H1 (cell line): ENCODE measurements around the gene CACNA2D1. TPM values are rescaled to one million over a fixed set of nuclear protein-coding genes. Genes with fewer than 3 reads are reported as not detected.
"Not testable (repeated sequence)": the region's sequence is repeated elsewhere in the genome, so short reads cannot be mapped to it uniquely, and the experiment has no call there.

Source experiments
- CTCF ChIA-PET: fragments of 300-600 bp; sonication (Branson Sonifier 250); formaldehyde crosslinking; loops from one replicate; lab custom pipeline; 2021; ENCODE audit not compliant: partially characterized antibody; lab: Charles Lee
- POLR2A ChIA-PET: fragments of 300-600 bp; sonication (Branson Sonifier 250); formaldehyde crosslinking; loops from one replicate; lab custom pipeline; 2021; ENCODE audit warnings: inconsistent platforms; ENCODE audit not compliant: partially characterized antibody; lab: Charles Lee
- DNase-seq, 2 experiments: peaks; one replicate each; pipeline versions ENCODE4 v3.0.0 to v3.0.0-alpha.2; 2010 to 2022; ENCODE audit warnings: low spot score in 2 of 2, low read depth in 1 of 2, mixed read lengths in 1 of 2
- FAIRE-seq: peaks from 2 replicates; lab custom pipeline; 2011; peaks lifted over from hg19 to GRCh38; lab: Jason Lieb, UNC
- H2AFZ ChIP-seq: 2 replicates; pipeline ENCODE4 v1.8.1; 2012; ENCODE audit warnings: low read length, inconsistent platforms
- H2AK5ac ChIP-seq: 2 replicates; pipeline ENCODE4 v1.6.1; 2013; ENCODE audit warnings: low read depth, low read length
- H2BK120ac ChIP-seq: replicated peaks from 2 replicates; pipeline ENCODE3; 2013; ENCODE audit warnings: low read depth, low read length, inconsistent platforms
- H2BK12ac ChIP-seq: 2 replicates; pipeline ENCODE4 v1.6.1; 2013; ENCODE audit warnings: low read depth, low read length
- H2BK15ac ChIP-seq: 2 replicates; pipeline ENCODE4 v1.6.1; 2013; ENCODE audit warnings: low read length
- H2BK20ac ChIP-seq: 2 replicates; pipeline ENCODE4 v1.6.1; 2013; ENCODE audit warnings: low read length
- H2BK5ac ChIP-seq: 2 replicates; pipeline ENCODE4 v1.6.1; 2013; ENCODE audit warnings: low read depth, low read length
- H3K14ac ChIP-seq: 2 replicates; pipeline ENCODE4 v1.6.1; 2013; ENCODE audit warnings: inconsistent platforms; ENCODE audit not compliant: insufficient read length
- H3K18ac ChIP-seq: 2 replicates; pipeline ENCODE4 v1.6.1; 2013; ENCODE audit warnings: low read length; ENCODE audit errors: extremely low read depth
- H3K23ac ChIP-seq: 2 replicates; pipeline ENCODE4 v1.6.1; 2013; ENCODE audit warnings: inconsistent platforms; ENCODE audit not compliant: insufficient read length
- H3K23me2 ChIP-seq: 2 replicates; pipeline ENCODE4 v1.6.1; 2013; ENCODE audit warnings: low read depth, low read length
- H3K27ac ChIP-seq: 2 replicates; pipeline ENCODE4 v1.6.1; 2011; ENCODE audit warnings: low read depth, low read length, inconsistent platforms
- H3K27me3 ChIP-seq, 4 experiments: replicated peaks in 1 of 4; 1 replicate in 1 of 4; 2 replicates in 3 of 4; pipeline versions ENCODE4 v1.6.1 to v1.8.1; 2011 to 2013; ENCODE audit warnings: low read length in 3 of 4, mild to moderate bottlenecking in 3 of 4, inconsistent platforms in 2 of 4, mixed read lengths in 2 of 4, moderate library complexity in 1 of 4; ENCODE audit not compliant: control insufficient read depth in 3 of 4, insufficient read depth in 3 of 4; ENCODE audit errors: extremely low read depth in 1 of 4
- H3K36me3 ChIP-seq, 4 experiments: 2 replicates each; pipeline versions ENCODE4 v1.6.1 to v1.8.1; 2011 to 2013; ENCODE audit warnings: mild to moderate bottlenecking in 4 of 4, low read length in 3 of 4, moderate library complexity in 2 of 4, control low read depth in 1 of 4, inconsistent platforms in 1 of 4; ENCODE audit not compliant: insufficient read depth in 4 of 4, control insufficient read depth in 2 of 4
- H3K4ac ChIP-seq: replicated peaks from 2 replicates; pipeline ENCODE3; 2013; ENCODE audit warnings: low read length, low read depth, mixed read lengths, inconsistent platforms; ENCODE audit not compliant: insufficient read length
- H3K4me1 ChIP-seq, 4 experiments: replicated peaks in 1 of 4; 1 replicate in 1 of 4; 2 replicates in 3 of 4; pipeline versions ENCODE4 v1.6.1 to v1.8.1; 2011 to 2013; ENCODE audit warnings: low read length in 3 of 4, inconsistent platforms in 2 of 4, mixed read lengths in 1 of 4; ENCODE audit not compliant: insufficient read depth in 4 of 4, control insufficient read depth in 3 of 4
- H3K4me2 ChIP-seq, 2 experiments: 2 replicates each; pipeline versions ENCODE4 v1.6.1 to v1.8.1; 2011 to 2013; ENCODE audit warnings: low read depth in 2 of 2, low read length in 2 of 2, control low read depth in 1 of 2, inconsistent platforms in 1 of 2, mild to moderate bottlenecking in 1 of 2; ENCODE audit not compliant: insufficient read depth in 1 of 2
- H3K4me3 ChIP-seq, 4 experiments: fragments of 200-600, 300-600 bp in 1 of 4; sonication (generic), shearing (Covaris generic), sonication (Bioruptor Twin) in 1 of 4; 2 replicates each; pipeline versions ENCODE4 v1.5.1 to v1.8.1; 2011 to 2016; ENCODE audit warnings: low read length in 4 of 4, low read depth in 3 of 4, control low read depth in 2 of 4, inconsistent platforms in 2 of 4, mild to moderate bottlenecking in 2 of 4, mixed read lengths in 1 of 4, moderate library complexity in 1 of 4; ENCODE audit not compliant: insufficient read depth in 2 of 4; ENCODE audit errors: extremely low read depth in 1 of 4
- H3K56ac ChIP-seq: replicated peaks from 2 replicates; pipeline ENCODE3; 2013; ENCODE audit warnings: low read depth, mild to moderate bottlenecking, mixed read lengths, low read length, inconsistent platforms; ENCODE audit not compliant: insufficient read length
- H3K79me1 ChIP-seq: 2 replicates; pipeline ENCODE4 v1.6.1; 2013; ENCODE audit warnings: low read depth, low read length, control low read depth
- H3K79me2 ChIP-seq, 2 experiments: 2 replicates each; pipeline versions ENCODE4 v1.6.1 to v1.8.1; 2012 to 2013; ENCODE audit warnings: low read length in 2 of 2, mild to moderate bottlenecking in 2 of 2, inconsistent platforms in 1 of 2; ENCODE audit not compliant: insufficient read depth in 2 of 2, control insufficient read depth in 1 of 2
- H3K9ac ChIP-seq, 4 experiments: replicated peaks in 1 of 4; 1 replicate in 1 of 4; 2 replicates in 3 of 4; pipeline versions ENCODE4 v1.6.1 to v1.8.1; 2011 to 2013; ENCODE audit warnings: low read depth in 3 of 4, low read length in 3 of 4, control low read depth in 2 of 4, mild to moderate bottlenecking in 2 of 4, moderate library complexity in 2 of 4, inconsistent platforms in 1 of 4; ENCODE audit errors: extremely low read depth in 1 of 4
- H3K9me3 ChIP-seq, 2 experiments: 2 replicates each; pipeline versions ENCODE4 v1.6.1 to v1.8.1; 2012 to 2013; ENCODE audit warnings: mild to moderate bottlenecking in 2 of 2, moderate library complexity in 2 of 2, control low read depth in 1 of 2, inconsistent platforms in 1 of 2, low read depth in 1 of 2, low read length in 1 of 2, mixed read lengths in 1 of 2; ENCODE audit not compliant: insufficient read depth in 2 of 2
- H4K20me1 ChIP-seq, 2 experiments: replicated peaks in 1 of 2; 2 replicates each; pipeline versions ENCODE3 to v1.8.1; 2011 to 2013; ENCODE audit warnings: inconsistent platforms in 2 of 2, low read length in 2 of 2, mild to moderate bottlenecking in 1 of 2; ENCODE audit not compliant: insufficient read depth in 2 of 2, control insufficient read depth in 1 of 2
- H4K5ac ChIP-seq: 2 replicates; pipeline ENCODE4 v1.6.1; 2013; ENCODE audit warnings: low read length, low read depth, mixed read lengths, inconsistent platforms; ENCODE audit not compliant: insufficient read length
- H4K8ac ChIP-seq: 2 replicates; pipeline ENCODE4 v1.8.0; 2013; ENCODE audit warnings: mild to moderate bottlenecking, moderate library complexity, low read length, inconsistent platforms; ENCODE audit not compliant: insufficient read depth; ENCODE audit errors: extremely low read depth
- H4K91ac ChIP-seq: replicated peaks from 2 replicates; pipeline ENCODE3; 2013; ENCODE audit warnings: low read length, mixed read lengths, inconsistent platforms; ENCODE audit not compliant: insufficient read length
- whole genome bisulfite sequencing, 2 experiments: shearing (Covaris generic) in 1 of 2; methylation state at CpG; one replicate each; pipeline versions ENCODE4 v1.1.6 to v1.1.7; 2013 to 2015; ENCODE audit warnings: low lambda C conversion rate in 2 of 2, mixed read lengths in 2 of 2, inconsistent platforms in 1 of 2, low coverage in 1 of 2, missing lambda C conversion rate in 1 of 2; ENCODE audit not compliant: insufficient replicate concordance in 2 of 2, insufficient coverage in 1 of 2, insufficient read length in 1 of 2; ENCODE audit errors: extremely low coverage in 1 of 2, missing lambda C conversion rate in 1 of 2; 5-methylcytosine and 5-hydroxymethylcytosine counted together
- polyA plus RNA-seq, 7 experiments: library from polyadenylated mRNA; depleted of rRNA in 3 of 7; stranded (reverse) in 5 of 7; unstranded in 2 of 7; fragments of >200 nt in 5 of 7; fragments of 200-250 nt in 2 of 7; gene quantifications; 1 replicate in 5 of 7; 2 replicates in 1 of 7; 4 replicates in 1 of 7; pipeline versions ENCODE4 v1.2.1 to v1.2.3, GENCODE V29; 2011 to 2013; ENCODE audit warnings: missing spikeins in 2 of 7, mixed read lengths in 2 of 7
- total RNA-seq: library from RNA; stranded (reverse); fragmentation: NEBNext Ultra II Directional; extraction: Animal tissue kit (Norgen Biotek cat#: 25700); gene quantifications from 2 replicates; pipeline ENCODE4 v1.2.1, GENCODE V29; 2021

The CACNA2D1 gene
- total and polyA plus RNA-seq, 2 of the 8 experiments (the other 6 are each of a cell fraction or from before 2014, with no cell fraction given): 4.3 to 27.3 TPM

DNA sequence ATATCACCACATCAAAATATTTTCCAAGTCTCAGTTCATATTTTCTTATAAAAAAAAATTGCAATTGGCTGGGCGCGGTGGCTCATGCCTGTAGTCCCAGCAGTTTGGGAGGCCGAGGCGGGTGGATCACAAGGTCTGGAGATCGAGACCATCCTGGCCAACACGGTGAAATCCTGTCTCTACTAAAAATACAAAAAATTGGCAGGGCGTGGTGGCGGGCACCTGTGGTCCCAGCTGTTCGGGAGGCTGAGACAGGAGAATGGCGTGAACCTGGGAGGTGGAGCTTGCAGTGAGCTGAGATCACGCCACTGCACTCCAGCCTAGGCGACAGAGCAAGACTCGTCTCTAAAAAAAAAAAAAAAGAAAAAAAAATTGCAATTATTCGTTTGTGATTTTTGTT lies 303.0 kb downstream of the CACNA2D1 start:
- 94% methylated on average over 14 of the region's 14 CpGs; no CpG with 5 or more reads in 1 of the 2 experiments for WGBS, 2 experiments
- H3K9ac ChIP-seq, H3K27ac ChIP-seq, H3K79me2 ChIP-seq, H3K23ac ChIP-seq, H3K79me1 ChIP-seq, H3K36me3 ChIP-seq, H3K18ac ChIP-seq, H3K56ac ChIP-seq, H3K14ac ChIP-seq, POLR2A ChIA-PET, H3K4ac ChIP-seq, H2BK5ac ChIP-seq, DNase-seq, H4K8ac ChIP-seq, FAIRE-seq, H2BK15ac ChIP-seq, H3K27me3 ChIP-seq, H4K5ac ChIP-seq, H4K20me1 ChIP-seq, H2AK5ac ChIP-seq, H2BK20ac ChIP-seq, H3K4me1 ChIP-seq, H4K91ac ChIP-seq, H3K4me3 ChIP-seq, H3K4me2 ChIP-seq, H2BK12ac ChIP-seq, H3K9me3 ChIP-seq, H2AFZ ChIP-seq, H2BK120ac ChIP-seq, H3K23me2 ChIP-seq: not testable (repeated sequence)
- CTCF ChIA-PET: interaction anchor here (0.9 kb wide), 1 partner anchor 34 kb away, joined by 3 read pairs; no protein-coding TSS in a partner anchor
